CD4-positive, alpha-beta T cell treated with Interleukin-2 at 100 ng/mL for 4 hours (primary cell): ENCODE results near the gene LRRC28.

ENCODE experiments used
- DNase-seq: peaks from one replicate; pipeline ENCODE4 v3.0.0-alpha.2; 2020; ENCODE audit warnings: low spot score

The LRRC28 gene

GRCh38 chr15:99435113-99435695, 183.9 kb downstream of the LRRC28 start:
- no peak for DNase-seq

DNA sequence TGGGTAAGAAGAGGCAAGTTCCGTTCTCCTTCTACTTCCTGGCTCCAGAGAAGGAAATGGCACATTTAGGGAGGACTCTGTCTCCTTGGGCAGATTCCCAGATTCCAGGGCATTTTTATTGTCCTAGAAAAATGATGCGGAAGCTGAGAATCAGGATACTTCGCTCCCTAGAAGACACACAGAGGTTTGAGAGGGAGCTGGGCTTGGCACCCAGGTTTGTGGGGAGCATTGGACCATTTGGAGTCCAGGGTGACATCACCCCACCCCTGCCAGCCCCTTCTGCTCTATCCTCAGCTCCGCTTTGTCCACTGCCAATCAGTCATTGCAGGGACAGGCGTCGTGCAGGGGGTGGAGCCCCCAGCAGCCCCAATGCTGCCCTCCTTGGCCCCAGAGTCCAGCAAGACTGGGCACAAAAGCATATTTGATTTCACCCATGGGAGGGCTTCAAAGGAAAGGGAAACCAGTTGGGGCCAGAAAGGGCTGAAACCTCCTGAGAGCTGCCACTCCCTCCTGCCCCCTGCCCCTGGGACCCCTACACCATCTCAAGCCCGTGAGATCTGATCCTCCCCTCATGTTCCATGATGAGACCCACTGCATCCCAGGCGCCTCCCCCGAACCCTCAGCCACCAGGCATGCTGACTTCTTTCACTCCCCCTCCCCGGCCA, 184.7 kb downstream of the LRRC28 start:
- DNase-seq = no peak

- no peak for DNase-seq
These were observed 185.4 kb downstream of the LRRC28 start for GRCh38 chr15:99436542-99437314.

GRCh38 chr15:99437315-99438223, 186.3 kb downstream of the LRRC28 start:
- DNase-seq = no peak

DNA sequence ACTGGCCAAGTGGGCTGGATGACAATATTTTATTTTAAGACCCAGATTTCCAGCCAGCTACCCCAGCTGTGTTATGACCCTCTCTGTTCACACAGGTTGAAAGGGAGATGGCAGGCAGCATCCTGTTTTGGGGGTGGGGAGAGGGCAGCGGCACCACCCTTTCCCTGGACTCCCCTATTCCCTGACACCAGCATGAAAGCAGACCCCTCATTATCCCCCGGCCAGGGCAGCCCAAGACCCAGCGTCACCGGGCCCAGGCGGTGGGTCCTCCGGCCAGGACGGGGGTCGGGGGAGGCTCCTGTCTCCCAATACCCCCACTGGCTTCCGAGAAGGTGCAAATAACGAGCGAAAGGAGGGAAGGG, 186.9 kb downstream of the LRRC28 start:
- no peak for DNase-seq

GRCh38 chr15:99438691-99439523, 187.6 kb downstream of the LRRC28 start:
- DNase-seq = no peak

DNA sequence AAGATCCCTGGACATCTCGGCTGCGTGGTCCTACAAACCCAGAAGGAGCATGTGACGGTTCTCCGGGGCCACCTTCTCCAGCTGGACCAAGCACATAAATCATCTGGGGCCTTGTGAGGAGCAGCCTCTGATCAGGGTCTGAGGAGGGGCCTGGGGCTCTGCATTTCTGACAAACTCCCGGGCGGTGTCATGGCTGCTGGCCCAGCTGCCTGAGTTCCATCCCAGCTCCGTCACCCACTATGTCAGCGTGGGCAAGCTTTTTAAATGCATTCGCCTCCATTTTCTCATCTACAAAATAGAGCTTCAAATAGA, 188.2 kb downstream of the LRRC28 start:
- DNase-seq = no peak

DNA sequence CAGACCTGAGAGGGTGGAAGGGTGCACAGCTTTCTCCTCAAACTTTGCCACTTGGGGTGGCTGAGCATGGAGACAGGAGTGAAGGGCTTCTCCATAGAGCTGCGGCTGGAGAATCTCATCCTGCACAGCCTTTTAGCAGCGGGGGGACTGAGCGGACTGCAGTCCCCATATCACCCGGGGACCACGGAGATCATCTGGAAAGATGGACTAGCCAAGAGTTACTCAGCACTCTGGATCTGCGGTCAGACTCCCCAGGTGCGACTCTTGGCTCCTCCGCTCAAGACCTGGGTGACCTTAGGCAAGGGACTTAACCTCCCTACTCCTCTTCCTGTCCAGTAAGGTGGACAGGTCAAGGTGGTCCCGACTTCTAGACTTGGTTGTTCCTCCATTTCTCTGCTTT, 188.7 kb downstream of the LRRC28 start:
- no peak for DNase-seq
